Neural cell (in vitro differentiated cells): Measurements from ENCODE around the gene RBMXL3. TPM values are rescaled to one million over a fixed set of nuclear protein-coding genes. Genes with fewer than 3 reads are reported as not detected.
"Not testable (repeated sequence)": the region's sequence is repeated elsewhere in the genome, so short reads cannot be mapped to it uniquely, and the experiment has no call there.

ENCODE experiments used
- H2AFZ ChIP-seq: fragments of 200-600, 300-800 bp; sonication (generic), shearing (Covaris generic); 2 replicates; pipeline ENCODE4 v1.6.0; 2014; ENCODE audit warnings: low read depth, mild to moderate bottlenecking, antibody characterized with exemption, low read length, moderate library complexity
- H3F3A ChIP-seq: fragments of 200-600 bp; shearing (Covaris generic); 2 replicates; pipeline ENCODE4 v1.6.1; 2016; ENCODE audit warnings: mild to moderate bottlenecking, moderate library complexity, mixed read lengths, antibody characterized with exemption, low read length; ENCODE audit not compliant: insufficient read depth, poor library complexity, severe bottlenecking
- H3K27ac ChIP-seq: fragments of 200-600, 300-800 bp; sonication (generic), shearing (Covaris generic); 2 replicates; pipeline ENCODE4 v1.5.1; 2014; ENCODE audit warnings: mild to moderate bottlenecking, low read length, moderate library complexity
- H3K27me3 ChIP-seq: fragments of 300-800, 200-600 bp; sonication (generic), shearing (Covaris generic); 2 replicates; pipeline ENCODE4 v1.6.0; 2014; ENCODE audit warnings: mild to moderate bottlenecking, low read depth, low read length, moderate library complexity; ENCODE audit not compliant: insufficient read depth
- H3K36me3 ChIP-seq: fragments of 300-800, 200-600 bp; sonication (generic), shearing (Covaris generic); 2 replicates; pipeline ENCODE4 v1.5.1; 2014; ENCODE audit warnings: mild to moderate bottlenecking, antibody characterized with exemption, low read length, moderate library complexity; ENCODE audit not compliant: insufficient read depth
- H3K4me2 ChIP-seq: fragments of 300-800, 200-600 bp; sonication (generic), shearing (Covaris generic); 2 replicates; pipeline ENCODE4 v1.6.0; 2014; ENCODE audit warnings: mild to moderate bottlenecking, low read length
- H3K4me3 ChIP-seq: fragments of 300-800, 200-600 bp; sonication (generic), shearing (Covaris generic); 2 replicates; pipeline ENCODE4 v1.5.1; 2014; ENCODE audit warnings: mild to moderate bottlenecking, low read length, moderate library complexity
- H3K79me2 ChIP-seq: fragments of 200-600 bp; shearing (Covaris generic); replicated peaks from 2 replicates; pipeline ENCODE4 v1.6.0; 2014; ENCODE audit warnings: mild to moderate bottlenecking, low read length, moderate library complexity; ENCODE audit not compliant: insufficient read depth
- H3K9ac ChIP-seq: fragments of 300-800, 200-600 bp; sonication (generic), shearing (Covaris generic); 2 replicates; pipeline ENCODE4 v1.6.1; 2016; ENCODE audit warnings: mild to moderate bottlenecking, low read length, mixed read lengths
- H3K9me2 ChIP-seq: fragments of 200-600 bp; shearing (Covaris generic); 2 replicates; pipeline ENCODE4 v1.6.1; 2016; ENCODE audit warnings: mild to moderate bottlenecking, low read length, mixed read lengths; ENCODE audit not compliant: insufficient read depth
- H3K9me3 ChIP-seq: fragments of 200-600, 300-800 bp; sonication (generic), shearing (Covaris generic); 2 replicates; pipeline ENCODE4 v1.6.1; 2016; ENCODE audit warnings: mild to moderate bottlenecking, mixed run types, low read length, moderate library complexity, mixed read lengths
- H4K20me1 ChIP-seq: fragments of 200-600 bp; shearing (Covaris generic); 2 replicates; pipeline ENCODE4 v1.6.1; 2016; ENCODE audit warnings: mild to moderate bottlenecking, mixed run types; ENCODE audit not compliant: insufficient read depth
- CTCF ChIP-seq: fragments of 450-650 bp; IDR thresholded peaks from 2 replicates; pipeline ENCODE4 v1.5.1; 2014; ENCODE audit warnings: antibody characterized with exemption, mild to moderate bottlenecking, moderate library complexity; ENCODE audit not compliant: poor library complexity, severe bottlenecking
- EP300 ChIP-seq: fragments of 450-650 bp; conservative IDR thresholded peaks from 2 replicates; pipeline ENCODE4 v1.6.1; 2014; ENCODE audit warnings: antibody characterized with exemption, mild to moderate bottlenecking, moderate library complexity; ENCODE audit not compliant: poor library complexity, severe bottlenecking
- EZH2 ChIP-seq: fragments of 200-600, 300-800 bp; shearing (Covaris generic), sonication (generic); IDR thresholded peaks from 2 replicates; pipeline ENCODE4 v1.6.1; 2014; ENCODE audit warnings: antibody characterized with exemption, low read length, borderline replicate concordance, mild to moderate bottlenecking; ENCODE audit not compliant: insufficient read depth, poor library complexity, severe bottlenecking
- MXI1 ChIP-seq: fragments of 450-650 bp; conservative IDR thresholded peaks from 2 replicates; pipeline ENCODE4 v1.6.1; 2014; ENCODE audit warnings: antibody characterized with exemption, mild to moderate bottlenecking; ENCODE audit not compliant: poor library complexity, severe bottlenecking
- POLR2AphosphoS5 ChIP-seq: IDR thresholded peaks from 2 replicates; pipeline ENCODE4 v1.6.1; 2012
- RAD21 ChIP-seq: fragments of 450-650 bp; conservative IDR thresholded peaks from 2 replicates; pipeline ENCODE4 v1.6.1; 2014; ENCODE audit warnings: antibody characterized with exemption, mild to moderate bottlenecking, moderate library complexity
- REST ChIP-seq: IDR thresholded peaks from 2 replicates; pipeline ENCODE4 v1.6.1; 2012; ENCODE audit warnings: borderline replicate concordance
- SMC3 ChIP-seq: fragments of 450-650 bp; conservative IDR thresholded peaks from 2 replicates; pipeline ENCODE4 v1.6.1; 2014; ENCODE audit warnings: antibody characterized with exemption, mild to moderate bottlenecking, moderate library complexity; ENCODE audit not compliant: poor library complexity
- TAF1 ChIP-seq: IDR thresholded peaks from 2 replicates; pipeline ENCODE4 v1.6.1; 2012; ENCODE audit warnings: low read depth
- polyA plus RNA-seq: library from polyadenylated mRNA; depleted of rRNA; stranded (reverse); fragments of >200 nt; gene quantifications from 2 replicates; pipeline ENCODE4 v1.2.3, GENCODE V29; 2014

The RBMXL3 gene
- polyA plus RNA-seq, 1 donor from 2014 or later = not detected

GRCh38 chrX:115214151-115214550 lies 24.9 kb downstream of the RBMXL3 start:
- Histone ChIP-seq H3K36me3 (no peaks in the 10 kb centered on the region), H2AFZ (no peak overlapping the region), H3K79me2 (no peaks in the 10 kb centered on the region), H3K27me3 (no peaks in the 10 kb centered on the region), H3K9me3 (no peaks in the 10 kb centered on the region), H4K20me1 (no peaks in the 10 kb centered on the region), H3F3A (no peaks in the 10 kb centered on the region), H3K4me2 (no peak overlapping the region), H3K4me3 (no peak overlapping the region), H3K9ac (no peak overlapping the region), H3K9me2 (no peaks in the 10 kb centered on the region), H3K27ac (no peak overlapping the region)
- TF ChIP-seq SMC3 (no peak), RAD21 (no peak), REST (no peak), MXI1 (no peak), CTCF (no peak), EP300 (no peak), TAF1 (no peak), POLR2AphosphoS5 (no peak), EZH2 (no peak)

- no peaks in the 10 kb centered on the region for H3K36me3 ChIP-seq
- no peaks in the 10 kb centered on the region for H3K9me3 ChIP-seq
- peaks cover 4% of the 10 kb centered on the region for H3K79me2 ChIP-seq
Observed at GRCh38 chrX:115214605-115215004, 25.4 kb downstream of the RBMXL3 start.

GRCh38 chrX:115217346-115217745 lies 28.1 kb downstream of the RBMXL3 start:
- H3F3A ChIP-seq, H3K9me2 ChIP-seq, H2AFZ ChIP-seq, H4K20me1 ChIP-seq, H3K4me2 ChIP-seq, H3K4me3 ChIP-seq, H3K36me3 ChIP-seq, H3K27ac ChIP-seq, H3K9ac ChIP-seq, H3K9me3 ChIP-seq, H3K27me3 ChIP-seq: not testable (repeated sequence)
- peaks cover 20% of the 10 kb centered on the region for H3K79me2 ChIP-seq

More at GRCh38 chrX:115214605-115215004, 25.4 kb downstream of the RBMXL3 start:
- H3K9ac ChIP-seq = no peak overlapping the region
- H3K4me3 ChIP-seq = no peak overlapping the region
- no peaks in the 10 kb centered on the region for H4K20me1 ChIP-seq
- H3K9me2 ChIP-seq = no peaks in the 10 kb centered on the region
- TF ChIP-seq TAF1 (no peak), REST (no peak), RAD21 (no peak)
- H3K27ac ChIP-seq = no peak overlapping the region
- no peak overlapping the region for H2AFZ ChIP-seq
- H3F3A ChIP-seq = no peaks in the 10 kb centered on the region
- H3K4me2 ChIP-seq = no peak overlapping the region
- H3K27me3 ChIP-seq = no peaks in the 10 kb centered on the region
